ENCODE data around the gene SGMS1.
"Not testable (repeated sequence)": the region's sequence is repeated elsewhere in the genome, so short reads cannot be mapped to it uniquely, and the experiment has no call there.

The SGMS1 gene

GRCh38 chr10:50659865-50660730, 36.3 kb upstream of the SGMS1 start:
- Histone ChIP-seq H3K4me2 (ENCODE audit: low read length) (peak overlapping the region; percentile 80), H3K4me1 (ENCODE audit: control insufficient read depth, low read length) (peaks cover 19% of the 10 kb centered on the region), H3K79me2 (ENCODE audit: control insufficient read depth, low read length) (peaks cover 19% of the 10 kb centered on the region), H3K4me3 (ENCODE audit: low read length) (peak overlapping the region; percentile 87)
- not testable (repeated sequence) for H3K36me3 ChIP-seq (ENCODE audit: control insufficient read depth, low read length); H3F3A ChIP-seq (ENCODE audit: control insufficient read depth, insufficient read depth); H3K27me3 ChIP-seq (ENCODE audit: control insufficient read depth, low read length); H4K20me1 ChIP-seq (ENCODE audit: control insufficient read depth, insufficient read depth, low read depth, low read length); H3K27ac ChIP-seq (ENCODE audit: low read depth, low read length); H3K9me2 ChIP-seq (replicated peaks; ENCODE audit: control insufficient read depth, low read length); H3K9me3 ChIP-seq (ENCODE audit: control insufficient read depth, insufficient read depth, low read length)
- TF ChIP-seq CTCF (IDR thresholded peaks at IDR 0.05; ENCODE audit: low read depth, low read length, poor library complexity, severe bottlenecking), result peak; percentile 79

- Histone ChIP-seq H3K4me3 (ENCODE audit: low read length) (peak overlapping the region; percentile 87), H3K4me2 (ENCODE audit: low read length) (peak overlapping the region; percentile 80)
Observed at GRCh38 chr10:50659016-50659864, 35.5 kb upstream of the SGMS1 start.

GRCh38 chr10:50658165-50658564, 34.4 kb upstream of the SGMS1 start:
- no peaks in the 10 kb centered on the region for H3K36me3 ChIP-seq (ENCODE audit: control insufficient read depth, low read length)
- H4K20me1 ChIP-seq (ENCODE audit: control insufficient read depth, insufficient read depth, low read depth, low read length), result no peaks in the 10 kb centered on the region
- H3K27ac ChIP-seq (ENCODE audit: low read depth, low read length), result no peak overlapping the region
- H3K27me3 ChIP-seq (ENCODE audit: control insufficient read depth, low read length), result no peaks in the 10 kb centered on the region
- H3K9me3 ChIP-seq (ENCODE audit: control insufficient read depth, insufficient read depth, low read length), result no peaks in the 10 kb centered on the region
- H3F3A ChIP-seq (ENCODE audit: control insufficient read depth, insufficient read depth), result peaks cover 3% of the 10 kb centered on the region
- peaks cover 38% of the 10 kb centered on the region for H3K4me1 ChIP-seq (ENCODE audit: control insufficient read depth, low read length)
- TF ChIP-seq EZH2phosphoT487 (IDR thresholded peaks at IDR 0.05; ENCODE audit: borderline replicate concordance, low read length), result no peak
- H3K9me2 ChIP-seq (replicated peaks; ENCODE audit: control insufficient read depth, low read length), result no peaks in the 10 kb centered on the region
- H3K4me3 ChIP-seq (ENCODE audit: low read length), result no peak overlapping the region
- H3K79me2 ChIP-seq (ENCODE audit: control insufficient read depth, low read length), result peaks cover 25% of the 10 kb centered on the region
- H3K4me2 ChIP-seq (ENCODE audit: low read length), result peak overlapping the region; percentile 80

More at GRCh38 chr10:50659016-50659864, 35.5 kb upstream of the SGMS1 start:
- H3K9me2 ChIP-seq (replicated peaks; ENCODE audit: control insufficient read depth, low read length); H4K20me1 ChIP-seq (ENCODE audit: control insufficient read depth, insufficient read depth, low read depth, low read length); H3K9me3 ChIP-seq (ENCODE audit: control insufficient read depth, insufficient read depth, low read length); H3K27me3 ChIP-seq (ENCODE audit: control insufficient read depth, low read length); H3K27ac ChIP-seq (ENCODE audit: low read depth, low read length); H3F3A ChIP-seq (ENCODE audit: control insufficient read depth, insufficient read depth); H3K36me3 ChIP-seq (ENCODE audit: control insufficient read depth, low read length): not testable (repeated sequence)
- H3K4me1 ChIP-seq (ENCODE audit: control insufficient read depth, low read length), result peaks cover 28% of the 10 kb centered on the region
- peaks cover 21% of the 10 kb centered on the region for H3K79me2 ChIP-seq (ENCODE audit: control insufficient read depth, low read length)

GRCh38 chr10:50653758-50654157, 30.0 kb upstream of the SGMS1 start:
- H3K9me2 ChIP-seq (replicated peaks; ENCODE audit: control insufficient read depth, low read length), result no peaks in the 10 kb centered on the region
- no peaks in the 10 kb centered on the region for H3K36me3 ChIP-seq (ENCODE audit: control insufficient read depth, low read length)
- no peaks in the 10 kb centered on the region for H3K27me3 ChIP-seq (ENCODE audit: control insufficient read depth, low read length)
- no peaks in the 10 kb centered on the region for H3K9me3 ChIP-seq (ENCODE audit: control insufficient read depth, insufficient read depth, low read length)
- TF ChIP-seq CTCF (IDR thresholded peaks at IDR 0.05; ENCODE audit: low read depth, low read length, poor library complexity, severe bottlenecking) (no peak), EZH2phosphoT487 (IDR thresholded peaks at IDR 0.05; ENCODE audit: borderline replicate concordance, low read length) (no peak)
- H3F3A ChIP-seq (ENCODE audit: control insufficient read depth, insufficient read depth), result peaks cover 14% of the 10 kb centered on the region
- peak overlapping the region; percentile 69 for H3K27ac ChIP-seq (ENCODE audit: low read depth, low read length)
- H3K4me1 ChIP-seq (ENCODE audit: control insufficient read depth, low read length), result peaks cover 62% of the 10 kb centered on the region
- no peaks in the 10 kb centered on the region for H4K20me1 ChIP-seq (ENCODE audit: control insufficient read depth, insufficient read depth, low read depth, low read length)
- peak overlapping the region; percentile 79 for H3K4me2 ChIP-seq (ENCODE audit: low read length)
- H3K79me2 ChIP-seq (ENCODE audit: control insufficient read depth, low read length), result peaks cover 13% of the 10 kb centered on the region
- H3K4me3 ChIP-seq (ENCODE audit: low read length), result peak overlapping the region; percentile 63

All from DOHH2 (cell line).